ENCODE measurements around the gene DRG2. TPM values are rescaled to one million over a fixed set of nuclear protein-coding genes. Genes with fewer than 3 reads are reported as not detected.

Gene DRG2
- total and polyA plus RNA-seq, 2 of the 13 experiments (the other 11 are each of a cell fraction or from before 2014, with no cell fraction given): 20.1 to 26.6 TPM

DNA sequence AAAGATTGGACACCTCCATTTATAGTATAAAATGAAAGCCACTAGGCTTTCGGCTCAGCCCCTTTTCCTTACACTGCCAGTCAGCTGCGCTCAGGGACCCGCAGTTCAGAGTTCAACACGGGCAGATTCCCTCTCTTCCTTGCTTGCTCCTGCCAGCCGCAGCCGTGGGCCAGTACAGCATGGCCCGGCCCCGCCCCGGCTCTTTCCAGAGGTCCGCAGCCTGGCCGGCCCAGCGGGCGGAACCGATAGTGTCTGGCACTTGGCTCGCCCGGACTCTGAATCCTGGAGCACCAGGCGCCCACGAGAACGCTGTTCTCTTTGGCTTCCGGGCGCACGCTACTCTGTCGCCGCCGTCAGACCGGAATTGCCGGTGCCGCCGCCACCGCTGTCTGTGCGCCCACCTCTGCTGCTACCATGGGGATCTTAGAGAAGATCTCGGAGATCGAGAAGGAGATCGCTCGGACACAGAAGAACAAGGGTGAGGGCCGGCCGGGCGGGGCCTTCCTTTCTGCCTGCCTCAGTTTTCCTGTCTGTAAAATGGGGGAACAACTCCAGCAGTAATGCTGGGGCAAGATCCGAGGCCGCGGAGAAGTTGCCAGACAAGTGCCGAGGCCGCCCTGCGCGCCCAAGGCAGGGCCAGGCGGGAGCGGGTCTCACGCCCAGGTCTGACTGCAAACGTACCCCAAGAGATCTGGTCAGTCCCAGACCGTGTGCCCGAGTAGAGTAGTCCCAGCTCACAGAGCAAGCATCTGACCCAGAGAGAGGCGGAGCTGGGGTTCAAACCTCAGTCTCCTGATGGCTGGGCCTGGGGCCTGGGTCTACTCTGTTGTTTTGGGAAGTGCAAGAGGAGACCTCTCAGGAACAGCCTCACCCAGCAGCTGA is at the start of gene DRG2 (continued):
- TF ChIP-seq, protein P1, sequence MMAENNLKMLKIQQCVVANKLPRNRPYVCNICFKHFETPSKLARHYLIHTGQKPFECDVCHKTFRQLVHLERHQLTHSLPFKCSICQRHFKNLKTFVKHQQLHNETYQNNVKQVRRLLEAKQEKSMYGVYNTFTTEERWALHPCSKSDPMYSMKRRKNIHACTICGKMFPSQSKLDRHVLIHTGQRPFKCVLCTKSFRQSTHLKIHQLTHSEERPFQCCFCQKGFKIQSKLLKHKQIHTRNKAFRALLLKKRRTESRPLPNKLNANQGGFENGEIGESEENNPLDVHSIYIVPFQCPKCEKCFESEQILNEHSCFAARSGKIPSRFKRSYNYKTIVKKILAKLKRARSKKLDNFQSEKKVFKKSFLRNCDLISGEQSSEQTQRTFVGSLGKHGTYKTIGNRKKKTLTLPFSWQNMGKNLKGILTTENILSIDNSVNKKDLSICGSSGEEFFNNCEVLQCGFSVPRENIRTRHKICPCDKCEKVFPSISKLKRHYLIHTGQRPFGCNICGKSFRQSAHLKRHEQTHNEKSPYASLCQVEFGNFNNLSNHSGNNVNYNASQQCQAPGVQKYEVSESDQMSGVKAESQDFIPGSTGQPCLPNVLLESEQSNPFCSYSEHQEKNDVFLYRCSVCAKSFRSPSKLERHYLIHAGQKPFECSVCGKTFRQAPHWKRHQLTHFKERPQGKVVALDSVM (CRISPR knock-in tag; IDR thresholded peaks at IDR 0.05): peak; percentile 84
- peak; percentile 94; the same call in 2 of the 3 replicates for TF ChIP-seq MXI1 (IDR thresholded peaks at IDR 0.05; ENCODE audit: borderline replicate concordance, low read depth, low read length)
- peak; percentile 80; the same call in 1 of the 2 replicates for TF ChIP-seq ZNF343 (CRISPR knock-in tag; IDR thresholded peaks at IDR 0.05)
- no peak for TF ChIP-seq SMARCC2 (IDR thresholded peaks at IDR 0.05)
- TF ChIP-seq CBFB (CRISPR knock-in tag; IDR thresholded peaks at IDR 0.05): peak; percentile 96
- TF ChIP-seq, protein P2, sequence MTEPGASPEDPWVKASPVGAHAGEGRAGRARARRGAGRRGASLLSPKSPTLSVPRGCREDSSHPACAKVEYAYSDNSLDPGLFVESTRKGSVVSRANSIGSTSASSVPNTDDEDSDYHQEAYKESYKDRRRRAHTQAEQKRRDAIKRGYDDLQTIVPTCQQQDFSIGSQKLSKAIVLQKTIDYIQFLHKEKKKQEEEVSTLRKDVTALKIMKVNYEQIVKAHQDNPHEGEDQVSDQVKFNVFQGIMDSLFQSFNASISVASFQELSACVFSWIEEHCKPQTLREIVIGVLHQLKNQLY (CRISPR knock-in tag; IDR thresholded peaks at IDR 0.05): peak; percentile 85
- TF ChIP-seq, protein P3, sequence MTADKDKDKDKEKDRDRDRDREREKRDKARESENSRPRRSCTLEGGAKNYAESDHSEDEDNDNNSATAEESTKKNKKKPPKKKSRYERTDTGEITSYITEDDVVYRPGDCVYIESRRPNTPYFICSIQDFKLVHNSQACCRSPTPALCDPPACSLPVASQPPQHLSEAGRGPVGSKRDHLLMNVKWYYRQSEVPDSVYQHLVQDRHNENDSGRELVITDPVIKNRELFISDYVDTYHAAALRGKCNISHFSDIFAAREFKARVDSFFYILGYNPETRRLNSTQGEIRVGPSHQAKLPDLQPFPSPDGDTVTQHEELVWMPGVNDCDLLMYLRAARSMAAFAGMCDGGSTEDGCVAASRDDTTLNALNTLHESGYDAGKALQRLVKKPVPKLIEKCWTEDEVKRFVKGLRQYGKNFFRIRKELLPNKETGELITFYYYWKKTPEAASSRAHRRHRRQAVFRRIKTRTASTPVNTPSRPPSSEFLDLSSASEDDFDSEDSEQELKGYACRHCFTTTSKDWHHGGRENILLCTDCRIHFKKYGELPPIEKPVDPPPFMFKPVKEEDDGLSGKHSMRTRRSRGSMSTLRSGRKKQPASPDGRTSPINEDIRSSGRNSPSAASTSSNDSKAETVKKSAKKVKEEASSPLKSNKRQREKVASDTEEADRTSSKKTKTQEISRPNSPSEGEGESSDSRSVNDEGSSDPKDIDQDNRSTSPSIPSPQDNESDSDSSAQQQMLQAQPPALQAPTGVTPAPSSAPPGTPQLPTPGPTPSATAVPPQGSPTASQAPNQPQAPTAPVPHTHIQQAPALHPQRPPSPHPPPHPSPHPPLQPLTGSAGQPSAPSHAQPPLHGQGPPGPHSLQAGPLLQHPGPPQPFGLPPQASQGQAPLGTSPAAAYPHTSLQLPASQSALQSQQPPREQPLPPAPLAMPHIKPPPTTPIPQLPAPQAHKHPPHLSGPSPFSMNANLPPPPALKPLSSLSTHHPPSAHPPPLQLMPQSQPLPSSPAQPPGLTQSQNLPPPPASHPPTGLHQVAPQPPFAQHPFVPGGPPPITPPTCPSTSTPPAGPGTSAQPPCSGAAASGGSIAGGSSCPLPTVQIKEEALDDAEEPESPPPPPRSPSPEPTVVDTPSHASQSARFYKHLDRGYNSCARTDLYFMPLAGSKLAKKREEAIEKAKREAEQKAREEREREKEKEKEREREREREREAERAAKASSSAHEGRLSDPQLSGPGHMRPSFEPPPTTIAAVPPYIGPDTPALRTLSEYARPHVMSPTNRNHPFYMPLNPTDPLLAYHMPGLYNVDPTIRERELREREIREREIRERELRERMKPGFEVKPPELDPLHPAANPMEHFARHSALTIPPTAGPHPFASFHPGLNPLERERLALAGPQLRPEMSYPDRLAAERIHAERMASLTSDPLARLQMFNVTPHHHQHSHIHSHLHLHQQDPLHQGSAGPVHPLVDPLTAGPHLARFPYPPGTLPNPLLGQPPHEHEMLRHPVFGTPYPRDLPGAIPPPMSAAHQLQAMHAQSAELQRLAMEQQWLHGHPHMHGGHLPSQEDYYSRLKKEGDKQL (CRISPR knock-in tag; IDR thresholded peaks at IDR 0.05; ENCODE audit: low read depth): peak; percentile 63; the same call in 1 of the 2 replicates
- TF ChIP-seq RAD21 (CRISPR knock-in tag; IDR thresholded peaks at IDR 0.05): peak; percentile 75
- TF ChIP-seq PITX1 (CRISPR knock-in tag; IDR thresholded peaks at IDR 0.05): peak; percentile 72; the same call in 1 of the 2 replicates
- TF ChIP-seq ZNF180 (CRISPR knock-in tag; IDR thresholded peaks at IDR 0.05; ENCODE audit: borderline replicate concordance, low read depth): no peak
- TF ChIP-seq ZNF619 (CRISPR knock-in tag; IDR thresholded peaks at IDR 0.05): peak; percentile 94; the same call in 1 of the 2 replicates
- TF ChIP-seq ZNF7 (CRISPR knock-in tag; IDR thresholded peaks at IDR 0.05): no peak; the same call in 1 of the 2 replicates
- peak; percentile 85; the same call in 1 of the 2 replicates for TF ChIP-seq ZNF839 (CRISPR knock-in tag; IDR thresholded peaks at IDR 0.05; ENCODE audit: borderline replicate concordance)
- TF ChIP-seq ZNF224 (CRISPR knock-in tag; IDR thresholded peaks at IDR 0.05): 0 out of 2 replicates have a peak, but pooled peaks have one; percentile 60
- TF ChIP-seq ZNF44 (CRISPR knock-in tag; IDR thresholded peaks at IDR 0.05): peak; percentile 84; the same call in 1 of the 2 replicates
- TF ChIP-seq, protein P4, sequence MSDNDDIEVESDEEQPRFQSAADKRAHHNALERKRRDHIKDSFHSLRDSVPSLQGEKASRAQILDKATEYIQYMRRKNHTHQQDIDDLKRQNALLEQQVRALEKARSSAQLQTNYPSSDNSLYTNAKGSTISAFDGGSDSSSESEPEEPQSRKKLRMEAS (IDR thresholded peaks at IDR 0.05): peak; percentile 95
- peak; percentile 64; the same call in 1 of the 2 replicates for TF ChIP-seq GLI4 (CRISPR knock-in tag; IDR thresholded peaks at IDR 0.05; ENCODE audit: borderline replicate concordance)
- TF ChIP-seq PHB2 (IDR thresholded peaks at IDR 0.05; ENCODE audit: partially characterized antibody): no peak
- TF ChIP-seq ZSCAN25 (CRISPR knock-in tag; IDR thresholded peaks at IDR 0.05): peak; percentile 57; the same call in 1 of the 2 replicates
- TF ChIP-seq, protein P5, sequence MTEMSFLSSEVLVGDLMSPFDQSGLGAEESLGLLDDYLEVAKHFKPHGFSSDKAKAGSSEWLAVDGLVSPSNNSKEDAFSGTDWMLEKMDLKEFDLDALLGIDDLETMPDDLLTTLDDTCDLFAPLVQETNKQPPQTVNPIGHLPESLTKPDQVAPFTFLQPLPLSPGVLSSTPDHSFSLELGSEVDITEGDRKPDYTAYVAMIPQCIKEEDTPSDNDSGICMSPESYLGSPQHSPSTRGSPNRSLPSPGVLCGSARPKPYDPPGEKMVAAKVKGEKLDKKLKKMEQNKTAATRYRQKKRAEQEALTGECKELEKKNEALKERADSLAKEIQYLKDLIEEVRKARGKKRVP (CRISPR knock-in tag; IDR thresholded peaks at IDR 0.05): peak in 1 of 2 experiments; percentile 74; a peak in 2 of 4 replicates

Measured in HepG2 (cell line).